Activated naive CD4-positive, alpha-beta T cell treated with anti-CD3 and anti-CD28 coated beads for 36 hours (primary cell): ENCODE data around the gene NMT2. TPM values are rescaled to one million over a fixed set of nuclear protein-coding genes. Genes with fewer than 3 reads are reported as not detected.
"Not testable (repeated sequence)": the region's sequence is repeated elsewhere in the genome, so short reads cannot be mapped to it uniquely, and the experiment has no call there.

Experiments
- CTCF ChIA-PET: fragments of 350-600 bp; sonication (Branson Sonifier 250); formaldehyde crosslinking; loops from one replicate; lab custom pipeline; 2021; ENCODE audit warnings: antibody characterized with exemption; lab: Charles Lee
- DNase-seq: peaks from one replicate; pipeline ENCODE4 v3.0.0-alpha.2; 2020
- H3K27ac Mint-ChIP-seq: one replicate; pipeline ENCODE4 v1.8.0; 2021; ENCODE audit warnings: mild to moderate bottlenecking, mixed read lengths
- H3K27me3 Mint-ChIP-seq: one replicate; pipeline ENCODE4 v1.8.0; 2021; ENCODE audit warnings: low read depth, mixed read lengths
- H3K36me3 Mint-ChIP-seq: one replicate; pipeline ENCODE4 v1.8.0; 2021; ENCODE audit warnings: low read depth, mixed read lengths
- H3K4me1 Mint-ChIP-seq: one replicate; pipeline ENCODE4 v1.8.0; 2021; ENCODE audit warnings: low read depth, mixed read lengths
- H3K4me3 Mint-ChIP-seq: one replicate; pipeline ENCODE4 v1.8.0; 2021; ENCODE audit warnings: mild to moderate bottlenecking, moderate library complexity, mixed read lengths
- H3K9me3 Mint-ChIP-seq: one replicate; pipeline ENCODE4 v1.8.0; 2021; ENCODE audit warnings: mixed read lengths
- intact Hi-C: fragments of 100-400 bp; cut with micrococcal nuclease; formaldehyde crosslinking; loops from one replicate; pipeline ENCODE4 v1.15.1; 2023
- total RNA-seq, 2 experiments: library from RNA; stranded (reverse); gene quantifications; one replicate each; pipeline ENCODE4 v1.2.3, GENCODE V29; 2021

NMT2 gene
- total RNA-seq: 10 to 100 TPM; 20.4 to 22.3 TPM

DNA sequence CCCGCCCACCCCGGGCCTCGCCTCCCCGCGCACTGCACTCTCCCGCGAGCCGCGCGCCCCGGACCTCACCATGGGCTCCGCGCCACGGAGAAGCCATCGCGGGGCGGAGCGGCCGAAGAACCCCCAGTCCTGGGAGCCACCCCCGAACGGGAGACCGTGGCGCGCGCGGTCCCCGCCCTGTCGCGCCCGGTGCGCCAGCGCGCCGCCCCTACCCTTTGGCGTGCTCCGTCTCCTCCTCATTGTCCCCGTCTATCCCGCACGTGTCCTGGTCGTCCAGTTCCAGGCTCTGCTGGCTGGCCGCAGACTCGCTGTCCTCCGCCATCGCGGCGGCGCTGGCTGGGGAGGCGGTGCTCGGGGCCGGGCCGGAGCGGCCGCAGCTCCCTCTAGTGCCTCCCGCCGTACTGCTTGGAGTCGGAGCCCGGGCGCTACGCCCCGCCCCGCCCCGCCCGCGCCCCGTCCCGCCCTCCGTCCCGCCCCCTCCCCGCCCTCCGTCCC is at the start of gene NMT2:
Gene NMT2, minus strand, starts transcription at position 403 of the 495 bp plus-strand sequence. Its CDS starts 81 bp downstream, at position 322.
- Mint-ChIP-seq H3K9me3 (no peaks in the 10 kb centered on the region), H3K4me1 (peaks cover 54% of the 10 kb centered on the region), H3K27ac (peak within 1 kb of the TSS; percentile 87), H3K36me3 (peaks cover 1% of the 10 kb centered on the region), H3K27me3 (no peaks in the 10 kb centered on the region), H3K4me3 (peak within 1 kb of the TSS; percentile 93)
- intact Hi-C loops: loop anchor here (1.0 to 5.0 kb wide), 7 partner anchors 71 to 1268 kb away; partner anchors contain the start of genes ACBD7, MEIG1, PTER and RPP38
- CTCF ChIA-PET: interaction anchor here (1.0 to 2.4 kb wide), 6 partner anchors 24 to 177 kb away, joined by 3 to 14 read pairs (median 6); no protein-coding TSS in a partner anchor
- no peak for DNase-seq

- H3K27ac Mint-ChIP-seq: no peak overlapping the region
- CTCF ChIA-PET: no interaction called here
- no peak overlapping the region for H3K4me3 Mint-ChIP-seq
- no peaks in the 10 kb centered on the region for H3K9me3 Mint-ChIP-seq
- H3K4me1 Mint-ChIP-seq: peaks cover under 1% of the 10 kb centered on the region
- H3K36me3 Mint-ChIP-seq: peaks cover 13% of the 10 kb centered on the region
- H3K27me3 Mint-ChIP-seq: no peaks in the 10 kb centered on the region
- no peak for DNase-seq
- intact Hi-C loops: no loop called here
These were observed 48.2 kb upstream of the NMT2 start for GRCh38 chr10:15216700-15217099.

GRCh38 chr10:15214237-15214636 is 45.7 kb upstream of the NMT2 start:
- intact Hi-C loops: no loop called here
- Mint-ChIP-seq H3K4me3 (no peak overlapping the region), H3K36me3 (peaks cover 12% of the 10 kb centered on the region), H3K27me3 (no peaks in the 10 kb centered on the region), H3K9me3 (no peaks in the 10 kb centered on the region), H3K4me1 (peaks cover 22% of the 10 kb centered on the region), H3K27ac (no peak overlapping the region)
- no peak for DNase-seq
- CTCF ChIA-PET: no interaction called here

DNA sequence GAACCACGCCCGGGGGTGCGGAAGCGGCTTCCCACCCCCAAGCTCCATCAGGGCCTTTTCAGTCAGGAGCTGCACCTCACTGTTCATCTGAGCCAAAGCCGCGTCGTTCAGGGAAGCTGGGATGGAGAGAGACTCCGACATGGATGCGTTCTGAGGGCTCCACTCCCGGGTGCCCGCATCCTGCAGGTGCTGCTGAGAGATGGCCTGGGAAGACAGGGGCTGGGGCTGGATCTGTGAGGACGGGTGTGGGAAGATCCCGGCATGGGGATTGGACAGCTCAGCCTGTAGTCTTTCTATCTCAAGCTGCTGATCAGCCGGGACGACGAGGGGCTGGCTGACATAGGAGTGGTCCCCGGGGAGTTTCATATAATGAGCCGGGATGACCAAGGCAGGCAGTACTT is 45.0 kb upstream of the NMT2 start:
- H3K27ac Mint-ChIP-seq: no peak overlapping the region
- intact Hi-C loops: no loop called here
- H3K27me3 Mint-ChIP-seq: no peaks in the 10 kb centered on the region
- CTCF ChIA-PET: interaction anchor here (0.6 kb wide), 1 partner anchor 25 kb away, joined by 4 read pairs; no protein-coding TSS in a partner anchor
- H3K36me3 Mint-ChIP-seq: peaks cover 12% of the 10 kb centered on the region
- H3K4me1 Mint-ChIP-seq: peaks cover 29% of the 10 kb centered on the region
- H3K4me3 Mint-ChIP-seq: no peak overlapping the region
- no peaks in the 10 kb centered on the region for H3K9me3 Mint-ChIP-seq
- no peak for DNase-seq

- peaks cover 47% of the 10 kb centered on the region for H3K4me1 Mint-ChIP-seq
- CTCF ChIA-PET: interaction anchor here (0.7 to 1.7 kb wide), 8 partner anchors 10 to 1388 kb away, joined by 3 to 6 read pairs (median 3); no protein-coding TSS in a partner anchor
- H3K4me3 Mint-ChIP-seq: no peak overlapping the region
- DNase-seq: peak; percentile 19
- intact Hi-C loops: loop anchor here (2.0 kb wide), 1 partner anchor 221 kb away; no protein-coding TSS in a partner anchor
- no peaks in the 10 kb centered on the region for H3K9me3 Mint-ChIP-seq
- no peaks in the 10 kb centered on the region for H3K27me3 Mint-ChIP-seq
- H3K36me3 Mint-ChIP-seq: peaks cover 12% of the 10 kb centered on the region
- no peak overlapping the region for H3K27ac Mint-ChIP-seq
These were observed 43.0 kb upstream of the NMT2 start for GRCh38 chr10:15211464-15211979.

GRCh38 chr10:15210521-15210920 is 42.0 kb upstream of the NMT2 start:
- H3K27ac Mint-ChIP-seq: no peak overlapping the region
- no peak overlapping the region for H3K4me3 Mint-ChIP-seq
- intact Hi-C loops: loop anchor here (2.0 kb wide), 1 partner anchor 220 kb away; no protein-coding TSS in a partner anchor
- no peak for DNase-seq
- no peaks in the 10 kb centered on the region for H3K9me3 Mint-ChIP-seq
- CTCF ChIA-PET: interaction anchor here (0.6 to 1.7 kb wide), 4 partner anchors 8 to 159 kb away, joined by 3 to 5 read pairs (median 4); no protein-coding TSS in a partner anchor
- H3K36me3 Mint-ChIP-seq: peaks cover 12% of the 10 kb centered on the region
- H3K4me1 Mint-ChIP-seq: peaks cover 53% of the 10 kb centered on the region
- H3K27me3 Mint-ChIP-seq: no peaks in the 10 kb centered on the region

DNA sequence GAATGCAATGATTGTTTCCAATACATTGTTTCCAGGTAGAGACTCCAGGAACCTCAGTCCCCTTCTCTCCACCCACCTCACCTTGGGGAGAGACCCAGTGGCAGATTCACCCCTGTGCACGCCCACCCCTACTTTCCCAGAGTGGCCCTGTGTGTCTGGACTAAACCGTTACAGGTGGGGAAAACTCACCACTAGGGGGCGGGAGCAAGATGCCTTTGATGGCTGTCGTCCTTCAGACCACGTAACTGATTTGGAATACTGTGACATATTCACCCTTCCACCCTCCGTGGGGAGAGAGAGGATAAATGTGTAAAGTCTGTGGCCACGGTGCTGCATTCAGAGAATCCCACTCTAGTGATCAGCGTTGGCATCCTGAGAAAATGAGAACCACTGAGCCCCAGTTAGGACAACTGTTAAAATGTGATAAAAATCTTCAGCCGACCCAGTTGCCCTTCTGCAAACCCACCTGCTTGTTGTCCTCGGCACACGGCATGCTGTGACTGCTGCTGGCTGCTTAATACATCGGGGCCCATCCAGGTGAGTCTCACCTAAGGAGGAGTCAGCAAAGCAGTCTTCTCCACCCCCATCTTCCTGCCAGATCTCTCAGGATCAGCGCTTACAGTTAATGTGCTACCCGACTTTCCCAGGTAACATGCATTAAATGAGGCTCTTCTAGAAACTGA is 41.5 kb upstream of the NMT2 start:
- no peak overlapping the region for H3K27ac Mint-ChIP-seq
- H3K4me1 Mint-ChIP-seq: peaks cover 53% of the 10 kb centered on the region
- DNase-seq: peak; percentile 92
- CTCF ChIA-PET: interaction anchor here (1.0 to 1.7 kb wide), 8 partner anchors 8 to 162 kb away, joined by 3 to 9 read pairs (median 4); partner anchors contain the start of gene FAM171A1
- intact Hi-C loops: loop anchor here (1.0 to 2.0 kb wide), 8 partner anchors 22 to 251 kb away; partner anchors contain the start of genes FAM171A1, MEIG1 and RPP38
- no peaks in the 10 kb centered on the region for H3K9me3 Mint-ChIP-seq
- H3K36me3 Mint-ChIP-seq: peaks cover 12% of the 10 kb centered on the region
- no peak overlapping the region for H3K4me3 Mint-ChIP-seq
- no peaks in the 10 kb centered on the region for H3K27me3 Mint-ChIP-seq

- no peaks in the 10 kb centered on the region for H3K27me3 Mint-ChIP-seq
- H3K36me3 Mint-ChIP-seq: peaks cover 4% of the 10 kb centered on the region
- no peaks in the 10 kb centered on the region for H3K9me3 Mint-ChIP-seq
- intact Hi-C loops: loop anchor here (1.0 kb wide), 1 partner anchor 10 kb away; no protein-coding TSS in a partner anchor
- DNase-seq: no peak
- H3K27ac Mint-ChIP-seq: peak overlapping the region; percentile 87
- peak overlapping the region; percentile 81 for H3K4me3 Mint-ChIP-seq
- H3K4me1 Mint-ChIP-seq: peaks cover 56% of the 10 kb centered on the region
- CTCF ChIA-PET: interaction anchor here (0.6 to 1.0 kb wide), 3 partner anchors 22 to 1916 kb away, joined by 3 read pairs; no protein-coding TSS in a partner anchor
These were observed 39.7 kb upstream of the NMT2 start for GRCh38 chr10:15208221-15208620.

GRCh38 chr10:15207410-15207809 is 38.9 kb upstream of the NMT2 start:
- intact Hi-C loops, H3K27ac Mint-ChIP-seq, H3K9me3 Mint-ChIP-seq, H3K27me3 Mint-ChIP-seq, H3K36me3 Mint-ChIP-seq, H3K4me3 Mint-ChIP-seq, DNase-seq: not testable (repeated sequence)
- peaks cover 64% of the 10 kb centered on the region for H3K4me1 Mint-ChIP-seq
- CTCF ChIA-PET: interaction anchor here (0.6 to 1.0 kb wide), 2 partner anchors 64 to 1917 kb away, joined by 3 read pairs; no protein-coding TSS in a partner anchor

DNA sequence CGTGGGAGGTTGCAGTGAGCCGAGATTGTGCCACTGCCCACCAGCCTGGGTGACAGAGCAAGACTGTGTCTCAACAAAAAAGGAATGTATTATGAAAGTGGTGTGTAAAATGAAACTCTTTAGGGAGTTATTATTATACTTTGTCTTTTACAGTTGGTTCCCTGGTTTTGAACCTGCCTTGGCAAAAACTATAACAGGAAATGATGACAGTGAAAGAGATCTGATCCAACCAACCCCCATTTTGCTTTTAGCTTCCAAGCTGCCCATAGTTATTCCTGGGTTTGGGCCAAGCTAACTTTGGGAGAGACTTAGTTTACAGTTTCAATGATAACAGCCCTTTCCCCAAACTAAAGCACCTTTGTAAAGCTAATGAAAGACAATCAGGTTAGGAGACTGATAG is 34.1 kb upstream of the NMT2 start:
- intact Hi-C loops: no loop called here
- no peak for DNase-seq
- CTCF ChIA-PET: interaction anchor here (0.5 to 1.5 kb wide), 3 partner anchors 8 to 34 kb away, joined by 3 read pairs; partner anchors contain the start of gene NMT2

DNA sequence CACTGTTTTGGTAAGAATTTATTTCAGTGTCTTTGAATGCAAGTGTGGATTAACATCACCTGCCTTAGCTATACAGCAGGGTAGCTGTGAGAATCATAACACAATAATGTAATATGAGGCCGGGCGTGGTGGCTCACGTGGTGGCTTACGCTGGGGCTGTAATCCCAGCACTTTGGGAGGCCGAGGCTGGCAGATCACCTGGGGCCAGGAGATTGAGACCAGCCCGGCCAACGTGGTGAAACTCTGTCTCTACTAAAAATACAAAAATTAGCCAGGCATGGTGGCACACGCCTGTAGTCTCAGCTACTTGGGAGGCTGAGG is 33.8 kb upstream of the NMT2 start:
- CTCF ChIA-PET: interaction anchor here (1.0 to 1.5 kb wide), 4 partner anchors 9 to 34 kb away, joined by 3 to 4 read pairs (median 4); partner anchors contain the start of gene NMT2
- peaks cover 41% of the 10 kb centered on the region for H3K4me1 Mint-ChIP-seq
- H3K36me3 Mint-ChIP-seq, H3K27me3 Mint-ChIP-seq, H3K4me3 Mint-ChIP-seq, DNase-seq, H3K27ac Mint-ChIP-seq, H3K9me3 Mint-ChIP-seq, intact Hi-C loops: not testable (repeated sequence)

More for the DNA sequence above, 34.1 kb upstream of the NMT2 start:
- Mint-ChIP-seq H3K4me1 (peaks cover 41% of the 10 kb centered on the region), H3K4me3 (no peak overlapping the region), H3K27ac (no peak overlapping the region), H3K27me3 (no peaks in the 10 kb centered on the region), H3K9me3 (no peaks in the 10 kb centered on the region), H3K36me3 (no peaks in the 10 kb centered on the region)
